GM23248 (cell line): ENCODE data around the gene DGKH. TPM values are rescaled to one million over a fixed set of nuclear protein-coding genes. Genes with fewer than 3 reads are reported as not detected.

Experiments used
- DNase-seq: peaks from one replicate; pipeline ENCODE4 v3.0.0-alpha.2; 2015
- H2AFZ ChIP-seq: fragments of 200-600 bp; sonication (generic); 2 replicates; pipeline ENCODE4 v1.6.1; 2016; ENCODE audit warnings: antibody characterized with exemption
- H3F3A ChIP-seq: fragments of 200-600 bp; sonication (generic); 2 replicates; pipeline ENCODE4 v1.6.1; 2016; ENCODE audit warnings: mild to moderate bottlenecking, antibody characterized with exemption, mixed run types; ENCODE audit not compliant: insufficient read depth
- H3K27ac ChIP-seq: fragments of 200-600 bp; sonication (generic); 2 replicates; pipeline ENCODE4 v1.5.1; 2016; ENCODE audit warnings: mild to moderate bottlenecking
- H3K27me3 ChIP-seq: fragments of 200-600 bp; sonication (generic); replicated peaks from 2 replicates; pipeline ENCODE4 v1.6.1; 2016; ENCODE audit warnings: mild to moderate bottlenecking; ENCODE audit not compliant: insufficient read depth
- H3K36me3 ChIP-seq: fragments of 200-600 bp; sonication (generic); 2 replicates; pipeline ENCODE4 v1.6.1; 2016; ENCODE audit warnings: low read depth, mild to moderate bottlenecking
- H3K4me1 ChIP-seq: fragments of 200-600 bp; sonication (generic); 2 replicates; pipeline ENCODE4 v1.6.1; 2016; ENCODE audit warnings: mild to moderate bottlenecking; ENCODE audit not compliant: insufficient read depth
- H3K4me2 ChIP-seq: fragments of 200-600 bp; sonication (generic); one replicate; pipeline ENCODE4 v1.6.1; 2016; ENCODE audit warnings: mild to moderate bottlenecking; ENCODE audit not compliant: unreplicated experiment
- H3K4me3 ChIP-seq: fragments of 200-600 bp; sonication (generic); 2 replicates; pipeline ENCODE4 v1.5.1; 2016; ENCODE audit warnings: mild to moderate bottlenecking
- H3K79me2 ChIP-seq: fragments of 200-600 bp; sonication (generic); 2 replicates; pipeline ENCODE4 v1.6.1; 2016; ENCODE audit warnings: mild to moderate bottlenecking; ENCODE audit not compliant: insufficient read depth
- H3K9ac ChIP-seq: fragments of 200-600 bp; sonication (generic); 2 replicates; pipeline ENCODE4 v1.6.1; 2016; ENCODE audit warnings: mild to moderate bottlenecking
- H3K9me2 ChIP-seq: fragments of 200-600 bp; sonication (generic); 2 replicates; pipeline ENCODE4 v1.6.1; 2016; ENCODE audit warnings: mixed run types, mild to moderate bottlenecking, moderate library complexity; ENCODE audit not compliant: insufficient read depth
- H3K9me3 ChIP-seq: fragments of 200-600 bp; sonication (generic); one replicate; pipeline ENCODE4 v1.6.1; 2017; ENCODE audit warnings: low read depth
- H4K20me1 ChIP-seq: fragments of 200-600 bp; sonication (generic); 2 replicates; pipeline ENCODE4 v1.6.0; 2016; ENCODE audit not compliant: insufficient read depth
- EZH2 ChIP-seq: fragments of 200-600 bp; sonication (generic); IDR thresholded peaks from 2 replicates; pipeline ENCODE4 v1.6.1; 2018; ENCODE audit warnings: antibody characterized with exemption, mild to moderate bottlenecking; ENCODE audit not compliant: insufficient read depth, poor library complexity, severe bottlenecking
- EZH2phosphoT487 ChIP-seq: fragments of 200-600 bp; sonication (generic); IDR thresholded peaks from 2 replicates; pipeline ENCODE4 v1.6.1; 2018; ENCODE audit warnings: antibody characterized with exemption, moderate library complexity, mild to moderate bottlenecking, low read depth; ENCODE audit not compliant: insufficient read depth
- WGBS, 2 experiments: methylation state at CpG; one replicate each; pipeline ENCODE4 v1.1.6; 2015 to 2017; ENCODE audit warnings: low lambda C conversion rate in 2 of 2, low coverage in 1 of 2; ENCODE audit errors: missing lambda C conversion rate in 2 of 2; 5-methylcytosine and 5-hydroxymethylcytosine counted together
- in situ Hi-C: fragments of 300-500 bp; cut with MboI; formaldehyde crosslinking; loops from 2 replicates; pipeline ENCODE4 v1.15.0; 2020
- polyA plus RNA-seq: library from polyadenylated mRNA; unstranded; fragments of >200 nt; fragmentation: Nextera tagmentation; extraction: Ambion mirVana; gene quantifications from 2 replicates; pipeline ENCODE4 v1.2.1, GENCODE V29; 2016
- total RNA-seq: library from RNA; depleted of rRNA; stranded (reverse); fragments of >200 nt; shearing (Covaris generic); gene quantifications from 2 replicates; pipeline ENCODE4 v1.2.3, GENCODE V29; 2014

DGKH gene
- total and polyA plus RNA-seq, 2 experiments from 2014 or later, result 1.4 to 7.1 TPM

GRCh38 chr13:42277618-42278276 is 229.3 kb downstream of the DGKH start:
- 93 to 94% methylated on average over 7 of the region's 7 CpGs for WGBS, 2 experiments
- TF ChIP-seq EZH2phosphoT487 (no peak), EZH2 (no peak)
- no peak overlapping the region for H3K4me3 ChIP-seq
- H3F3A ChIP-seq, result no peaks in the 10 kb centered on the region
- no peak overlapping the region for H2AFZ ChIP-seq
- H3K36me3 ChIP-seq, result no peaks in the 10 kb centered on the region
- in situ Hi-C loops, result no loop called here
- peaks cover 100% of the 10 kb centered on the region for H3K79me2 ChIP-seq
- H3K27ac ChIP-seq, result no peak overlapping the region
- H4K20me1 ChIP-seq, result peaks cover 12% of the 10 kb centered on the region; the same call in 1 of the 2 replicates
- H3K4me2 ChIP-seq, result no peak overlapping the region
- H3K9ac ChIP-seq, result no peak overlapping the region
- H3K9me2 ChIP-seq, result no peaks in the 10 kb centered on the region
- H3K4me1 ChIP-seq, result peaks cover 18% of the 10 kb centered on the region
- no peaks in the 10 kb centered on the region for H3K27me3 ChIP-seq
- peak; percentile 19 for DNase-seq
- H3K9me3 ChIP-seq, result no peaks in the 10 kb centered on the region

GRCh38 chr13:42279080-42279479 is 230.6 kb downstream of the DGKH start:
- peaks cover 6% of the 10 kb centered on the region for H3K4me1 ChIP-seq
- no peaks in the 10 kb centered on the region for H3K36me3 ChIP-seq
- H4K20me1 ChIP-seq, result peaks cover 15% of the 10 kb centered on the region; the same call in 1 of the 2 replicates
- in situ Hi-C loops, result no loop called here
- H3K4me3 ChIP-seq, result no peak overlapping the region
- no peak overlapping the region for H2AFZ ChIP-seq
- H3K79me2 ChIP-seq, result peaks cover 100% of the 10 kb centered on the region
- no peaks in the 10 kb centered on the region for H3K27me3 ChIP-seq
- TF ChIP-seq EZH2phosphoT487, result no peak
- no peak for TF ChIP-seq EZH2
- H3K9me3 ChIP-seq, result no peaks in the 10 kb centered on the region
- H3K9me2 ChIP-seq, result no peaks in the 10 kb centered on the region
- DNase-seq, result peak; percentile 10
- H3K27ac ChIP-seq, result no peak overlapping the region
- no peaks in the 10 kb centered on the region for H3F3A ChIP-seq
- 80 to 82% methylated on average over 6 of the region's 6 CpGs for WGBS, 2 experiments
- no peak overlapping the region for H3K9ac ChIP-seq
- H3K4me2 ChIP-seq, result no peak overlapping the region

GRCh38 chr13:42279986-42280385 is 231.5 kb downstream of the DGKH start:
- no peaks in the 10 kb centered on the region for H3K9me2 ChIP-seq
- peaks cover 100% of the 10 kb centered on the region for H3K79me2 ChIP-seq
- H3F3A ChIP-seq, result no peaks in the 10 kb centered on the region
- TF ChIP-seq EZH2 (no peak), EZH2phosphoT487 (no peak)
- no peak overlapping the region for H2AFZ ChIP-seq
- 7 to 10% methylated on average over 1 of the region's 1 CpG for WGBS, 2 experiments
- DNase-seq, result no peak
- no peaks in the 10 kb centered on the region for H3K9me3 ChIP-seq
- no peak overlapping the region for H3K27ac ChIP-seq
- no peaks in the 10 kb centered on the region for H3K36me3 ChIP-seq
- H3K4me2 ChIP-seq, result no peak overlapping the region
- peaks cover 15% of the 10 kb centered on the region; the same call in 1 of the 2 replicates for H4K20me1 ChIP-seq
- H3K9ac ChIP-seq, result no peak overlapping the region
- H3K4me3 ChIP-seq, result no peak overlapping the region
- in situ Hi-C loops, result no loop called here
- no peaks in the 10 kb centered on the region; the same call in none of the 2 replicates for H3K4me1 ChIP-seq
- no peaks in the 10 kb centered on the region for H3K27me3 ChIP-seq

GRCh38 chr13:42280537-42280936 is 232.1 kb downstream of the DGKH start:
- H3F3A ChIP-seq, result no peaks in the 10 kb centered on the region

More at GRCh38 chr13:42280537-42280936, 232.1 kb downstream of the DGKH start:
- no peaks in the 10 kb centered on the region for H3K36me3 ChIP-seq
- TF ChIP-seq EZH2 (no peak), EZH2phosphoT487 (no peak)
- H3K9me3 ChIP-seq, result no peaks in the 10 kb centered on the region
- no peaks in the 10 kb centered on the region for H3K9me2 ChIP-seq
- no peak overlapping the region for H3K4me2 ChIP-seq
- H3K79me2 ChIP-seq, result peaks cover 100% of the 10 kb centered on the region
- no peaks in the 10 kb centered on the region for H3K27me3 ChIP-seq
- no peak overlapping the region for H3K4me3 ChIP-seq
- no peak for DNase-seq
- no peak overlapping the region for H2AFZ ChIP-seq
- no peak overlapping the region for H3K27ac ChIP-seq
- 95 to 100% methylated on average over 2 of the region's 2 CpGs for WGBS, 2 experiments
- peaks cover 10% of the 10 kb centered on the region; the same call in 1 of the 2 replicates for H4K20me1 ChIP-seq
- H3K4me1 ChIP-seq, result no peaks in the 10 kb centered on the region; the same call in 1 of the 2 replicates
- in situ Hi-C loops, result no loop called here
- H3K9ac ChIP-seq, result no peak overlapping the region
